ENCODE results near the gene TRABD2A. TPM values are rescaled to one million over a fixed set of nuclear protein-coding genes. Genes with fewer than 3 reads are reported as not detected.

TRABD2A gene
- total RNA-seq, 1 experiment from 2014 or later = 1.7 TPM

DNA sequence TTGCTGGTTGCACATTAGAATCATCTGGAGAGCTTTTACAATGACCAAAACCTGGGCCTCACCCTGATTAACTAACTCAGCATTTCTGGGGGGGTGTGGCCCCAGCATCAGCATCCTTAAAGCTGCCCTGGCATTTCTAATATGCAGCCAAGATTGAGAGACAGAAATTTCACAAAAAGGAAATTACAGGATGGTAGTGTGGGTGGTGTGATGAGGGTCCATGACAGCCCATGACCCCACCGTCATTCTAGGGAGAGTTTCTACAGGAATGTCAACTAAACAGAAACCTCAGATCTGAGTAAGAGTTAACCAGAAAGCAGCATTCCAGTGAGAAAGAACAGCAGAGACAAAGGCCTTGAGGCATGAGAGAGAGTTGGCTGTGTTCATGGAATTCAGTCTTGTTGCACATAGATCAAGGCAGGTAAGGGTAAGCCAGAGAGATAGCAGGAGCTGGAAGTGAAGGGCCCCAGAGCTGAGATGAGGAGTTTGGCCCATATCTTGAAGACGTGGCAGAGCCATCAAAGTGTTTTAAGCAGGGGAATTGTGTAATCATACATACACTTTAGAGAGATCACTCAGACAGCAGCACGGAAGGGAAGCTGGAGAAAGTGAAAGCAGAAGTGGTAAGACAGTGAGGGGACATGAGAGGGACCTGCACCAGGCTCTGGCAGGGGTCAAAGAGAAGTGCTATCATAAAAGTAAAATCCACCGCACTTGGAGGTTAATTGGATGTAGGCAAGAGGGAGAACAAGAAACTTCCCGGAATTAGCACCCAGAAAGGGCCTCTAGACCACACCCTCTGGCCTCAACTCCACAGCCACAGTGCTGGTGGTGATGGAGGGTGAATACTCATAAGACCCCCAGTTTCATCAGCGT, 7.8 kb upstream of the TRABD2A start:
- no peak overlapping the region for H2BK5ac ChIP-seq (ENCODE audit: insufficient read length, low read length)
- peak overlapping the region; percentile 43; the same call in 1 of the 2 replicates for H2BK15ac ChIP-seq (ENCODE audit: low read depth, low read length)
- Mint-ChIP-seq H3K36me3 (ENCODE audit: insufficient read depth in 1 of 3, low read depth in 3 of 3) (no peaks in the 10 kb centered on the region), H3K4me3 (no peak overlapping the region), H3K27me3 (ENCODE audit: low read depth) (peaks cover 39% of the 10 kb centered on the region), H3K27ac (no peak overlapping the region; a peak in 1 of 7 replicates), H3K9me3 (no peaks in the 10 kb centered on the region), H3K4me1 (no peaks in the 10 kb centered on the region)
- no peak for DNase-seq
- no peak overlapping the region for H3K56ac ChIP-seq (ENCODE audit: insufficient read length, low read depth, low read length)
- H2AK5ac ChIP-seq (ENCODE audit: insufficient read length, low read length) = no peak overlapping the region
- no CpG with 5 or more reads among the region's 6 CpGs for WGBS (ENCODE audit: extremely low coverage, insufficient read length, low lambda C conversion rate)
- no peak overlapping the region for H3K9ac ChIP-seq (ENCODE audit: extremely low read depth, insufficient read length, low read length)
- H3K18ac ChIP-seq (ENCODE audit: insufficient read length, low read depth, low read length) = no peak overlapping the region
- no peak overlapping the region for H2BK12ac ChIP-seq (ENCODE audit: insufficient read length, low read depth, low read length)
- H3K27ac ChIP-seq (ENCODE audit: insufficient read length, low read depth, low read length) = no peak overlapping the region
- H2BK120ac ChIP-seq (ENCODE audit: low read depth, low read length, poor library complexity, severe bottlenecking) = no peak overlapping the region
- H3K4me1 ChIP-seq (ENCODE audit: insufficient read depth, low read length) = no peaks in the 10 kb centered on the region
- H3K14ac ChIP-seq (ENCODE audit: insufficient read depth, low read length) = no peak overlapping the region
- H4K91ac ChIP-seq (ENCODE audit: insufficient read length, low read depth, low read length) = no peak overlapping the region
- no peak overlapping the region for H2BK20ac ChIP-seq (ENCODE audit: low read depth, low read length, poor library complexity, severe bottlenecking)
- no peaks in the 10 kb centered on the region for H3K79me1 ChIP-seq (ENCODE audit: insufficient read depth, low read depth, low read length, poor library complexity, severe bottlenecking)
- no peaks in the 10 kb centered on the region; the same call in 1 of the 2 replicates for H3K27me3 ChIP-seq (ENCODE audit: insufficient read depth, low read length)
- no peaks in the 10 kb centered on the region for H3K23me2 ChIP-seq (ENCODE audit: insufficient read length, low read depth, low read length, poor library complexity, severe bottlenecking)
- no peak overlapping the region for H3T11ph ChIP-seq (ENCODE audit: low read length)
- H3K9me3 ChIP-seq (ENCODE audit: control insufficient read depth, low read depth, low read length) = no peaks in the 10 kb centered on the region
- no peak overlapping the region for H3K4me2 ChIP-seq (ENCODE audit: insufficient read depth, insufficient read length, low read length)
- no peaks in the 10 kb centered on the region for H3K79me2 ChIP-seq (ENCODE audit: insufficient read depth, low read length)
- no peak overlapping the region for H4K8ac ChIP-seq (replicated peaks; ENCODE audit: insufficient read length, low read depth, low read length)
- no peak overlapping the region for H3K4ac ChIP-seq (ENCODE audit: low read depth, low read length)
- TF ChIP-seq, protein P1, sequence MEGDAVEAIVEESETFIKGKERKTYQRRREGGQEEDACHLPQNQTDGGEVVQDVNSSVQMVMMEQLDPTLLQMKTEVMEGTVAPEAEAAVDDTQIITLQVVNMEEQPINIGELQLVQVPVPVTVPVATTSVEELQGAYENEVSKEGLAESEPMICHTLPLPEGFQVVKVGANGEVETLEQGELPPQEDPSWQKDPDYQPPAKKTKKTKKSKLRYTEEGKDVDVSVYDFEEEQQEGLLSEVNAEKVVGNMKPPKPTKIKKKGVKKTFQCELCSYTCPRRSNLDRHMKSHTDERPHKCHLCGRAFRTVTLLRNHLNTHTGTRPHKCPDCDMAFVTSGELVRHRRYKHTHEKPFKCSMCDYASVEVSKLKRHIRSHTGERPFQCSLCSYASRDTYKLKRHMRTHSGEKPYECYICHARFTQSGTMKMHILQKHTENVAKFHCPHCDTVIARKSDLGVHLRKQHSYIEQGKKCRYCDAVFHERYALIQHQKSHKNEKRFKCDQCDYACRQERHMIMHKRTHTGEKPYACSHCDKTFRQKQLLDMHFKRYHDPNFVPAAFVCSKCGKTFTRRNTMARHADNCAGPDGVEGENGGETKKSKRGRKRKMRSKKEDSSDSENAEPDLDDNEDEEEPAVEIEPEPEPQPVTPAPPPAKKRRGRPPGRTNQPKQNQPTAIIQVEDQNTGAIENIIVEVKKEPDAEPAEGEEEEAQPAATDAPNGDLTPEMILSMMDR (conservative IDR thresholded peaks at IDR 0.05) = no peak
- H4K20me1 ChIP-seq (ENCODE audit: control insufficient read depth, insufficient read depth, insufficient read length) = no peaks in the 10 kb centered on the region
- no peak overlapping the region for H3K23ac ChIP-seq (ENCODE audit: insufficient read length, low read depth, low read length)
- H2AFZ ChIP-seq (ENCODE audit: low read length) = no peak overlapping the region
- no peak overlapping the region for H4K5ac ChIP-seq (ENCODE audit: insufficient read length, low read depth, low read length)
